Mucosa of descending colon (tissue), 3 donors: ENCODE results near the gene ELL. TPM values are rescaled to one million over a fixed set of nuclear protein-coding genes. Genes with fewer than 3 reads are reported as not detected.
A peak's percentile ranks its signal among the peaks of the same experiment; 100 is the strongest.

ENCODE experiments used
- ATAC-seq: fragments of 200-7000 bp; cut with Tn5 transposase; one replicate; pipeline ENCODE4 v1.9.1; 2020; ENCODE audit warnings: mild to moderate bottlenecking, moderate library complexity
- DNase-seq, 3 donors: peaks; one replicate each; pipeline ENCODE4 v3.0.0-alpha.2; 2020
- H3K36me3 ChIP-seq: fragments of 200-600 bp; one replicate; pipeline ENCODE4 v1.8.0; 2021; ENCODE audit warnings: low read depth, mild to moderate bottlenecking
- H3K4me1 ChIP-seq: fragments of 200-600 bp; one replicate; pipeline ENCODE4 v1.8.0; 2021; ENCODE audit warnings: low read depth, mild to moderate bottlenecking
- H3K4me3 ChIP-seq: fragments of 200-600 bp; one replicate; pipeline ENCODE4 v1.8.0; 2021; ENCODE audit warnings: mild to moderate bottlenecking
- H3K9me3 ChIP-seq: fragments of 200-600 bp; one replicate; pipeline ENCODE4 v1.8.0; 2021; ENCODE audit warnings: mild to moderate bottlenecking
- CTCF ChIP-seq: fragments of 200-600 bp; IDR thresholded peaks from one replicate; pipeline ENCODE4 v1.8.0; 2022; ENCODE audit warnings: antibody characterized with exemption, mild to moderate bottlenecking
- intact Hi-C, 2 donors: fragments of 100-400 bp; cut with DNase I in 1 of 2; cut with micrococcal nuclease in 1 of 2; formaldehyde crosslinking; loops; one replicate each; pipeline versions ENCODE4 v1.11.0 to v1.11.1; 2022; cut with DNase I, micrococcal nuclease
- total RNA-seq, 3 donors: library from RNA; stranded (reverse); fragmentation: NEBNext Ultra II Directional in 2 of 3; extraction: Animal tissue kit (Norgen Biotek cat#: 25700) in 2 of 3; gene quantifications; one replicate each; pipeline versions ENCODE4 v1.2.1 to v1.2.4, GENCODE V29; 2021 to 2023
- donor health status: DM: no; HTN: no; CAD: no; lungs with moderate emphysema.
- donor health status: DM: no; HTN: no; CAD: no.
- donor health status: DM: no; HTN: yes; CAD: no.

Gene ELL
- total RNA-seq, 3 donors from 2014 or later = 17.8 to 21.6 (median 18.9) TPM

- peaks cover 55% of the 10 kb centered on the region for H3K4me1 ChIP-seq
- intact Hi-C loops = no loop called here
- H3K4me3 ChIP-seq = no peak overlapping the region
Measured at GRCh38 chr19:18495204-18495911, 26.5 kb downstream of the ELL start.

GRCh38 chr19:18494267-18494607, 27.6 kb downstream of the ELL start:
- ATAC-seq (no peak), DNase-seq (no peak)
- Histone ChIP-seq H3K36me3 (no peaks in the 10 kb centered on the region), H3K4me3 (no peak overlapping the region), H3K9me3 (no peaks in the 10 kb centered on the region), H3K4me1 (peaks cover 52% of the 10 kb centered on the region)
- intact Hi-C loops = no loop called here
- no peak for TF ChIP-seq CTCF

More at GRCh38 chr19:18495204-18495911, 26.5 kb downstream of the ELL start:
- DNase-seq (no peak), ATAC-seq (peak; percentile 4)
- no peak for TF ChIP-seq CTCF
- Histone ChIP-seq H3K36me3 (no peaks in the 10 kb centered on the region), H3K9me3 (no peaks in the 10 kb centered on the region)

GRCh38 chr19:18493440-18494266, 28.2 kb downstream of the ELL start:
- intact Hi-C loops = no loop called here
- Histone ChIP-seq H3K4me3 (no peak overlapping the region), H3K36me3 (no peaks in the 10 kb centered on the region), H3K4me1 (peaks cover 48% of the 10 kb centered on the region), H3K9me3 (no peaks in the 10 kb centered on the region)
- DNase-seq = no peak
- no peak for ATAC-seq
- TF ChIP-seq CTCF = no peak

GRCh38 chr19:18491995-18492953, 29.6 kb downstream of the ELL start:
- no peak for DNase-seq
- ATAC-seq = no peak
- no peaks in the 10 kb centered on the region for H3K9me3 ChIP-seq
- H3K4me3 ChIP-seq = no peak overlapping the region
- peaks cover 45% of the 10 kb centered on the region for H3K4me1 ChIP-seq
- H3K36me3 ChIP-seq = no peaks in the 10 kb centered on the region
- intact Hi-C loops = no loop called here
- no peak for TF ChIP-seq CTCF

GRCh38 chr19:18490728-18491127, 31.1 kb downstream of the ELL start:
- intact Hi-C loops = no loop called here
- no peak for ATAC-seq
- Histone ChIP-seq H3K36me3 (no peaks in the 10 kb centered on the region), H3K9me3 (no peaks in the 10 kb centered on the region), H3K4me3 (no peak overlapping the region), H3K4me1 (peaks cover 43% of the 10 kb centered on the region)
- no peak for DNase-seq
- TF ChIP-seq CTCF = no peak
